Mesendoderm (in vitro differentiated cells): ENCODE measurements around the gene TMEM223. TPM values are rescaled to one million over a fixed set of nuclear protein-coding genes. Genes with fewer than 3 reads are reported as not detected.

Experiments used
- small RNA-seq: library from polyadenylated mRNA; stranded (forward); fragments of <200 nt; extraction: miRNeasy Mini kit (QIAGEN cat#:217004); gene quantifications from one replicate; pipeline ENCODE3, GENCODE V24; 2013; ENCODE audit not compliant: insufficient read depth

TMEM223 gene

Small RNA genes lying within 50 kb of the gene (small RNA-seq; reads per million reads assigned to genes)
- gene MIR6514 (2.3 reads per million, percentile 28 among the genes with 10 or more reads in this experiment), gene RNU6-118P (not detected)
